SK-N-SH (cell line): ENCODE data around the gene CLASP1. TPM values are rescaled to one million over a fixed set of nuclear protein-coding genes. Genes with fewer than 3 reads are reported as not detected.

Experiments
- CTCF ChIA-PET: fragments of 300-600, 350-600 bp; formaldehyde crosslinking; extraction: SDS; loops from one replicate; lab custom pipeline; 2021; lab: Yijun Ruan, JAX
- POLR2A ChIA-PET: fragments of 350-600 bp; sonication (Branson Sonifier 250); formaldehyde crosslinking; extraction: SDS; loops from one replicate; lab custom pipeline; 2020; ENCODE audit warnings: antibody characterized with exemption, inconsistent platforms; lab: Yijun Ruan, JAX
- DNase-seq: peaks from one replicate; pipeline ENCODE4 v3.0.0; 2012
- H2AFZ ChIP-seq: fragments of 200-600 bp; sonication (generic); 2 replicates; pipeline ENCODE4 v1.8.1; 2016; ENCODE audit warnings: antibody characterized with exemption, mild to moderate bottlenecking, low read depth
- H3F3A ChIP-seq: fragments of 200-600 bp; sonication (generic); replicated peaks from 2 replicates; pipeline ENCODE3; 2016; ENCODE audit warnings: antibody characterized with exemption, mild to moderate bottlenecking; ENCODE audit not compliant: insufficient read depth
- H3K27ac ChIP-seq, 2 experiments: fragments of 200-500 bp in 1 of 2; fragments of 200-600 bp in 1 of 2; sonication (Bioruptor generic) in 1 of 2; sonication (generic), shearing (Covaris generic) in 1 of 2; 2 replicates each; pipeline versions ENCODE4 v1.5.1 to v1.6.1; 2014 to 2016; ENCODE audit warnings: low read depth in 2 of 2, inconsistent platforms in 1 of 2, low read length in 1 of 2, mild to moderate bottlenecking in 1 of 2, mixed read lengths in 1 of 2
- H3K27me3 ChIP-seq: fragments of 200-600 bp; sonication (generic), shearing (Covaris generic); 2 replicates; pipeline ENCODE4 v1.6.1; 2016; ENCODE audit warnings: mixed run types; ENCODE audit not compliant: insufficient read depth
- H3K36me3 ChIP-seq, 2 experiments: fragments of 200-500 bp in 1 of 2; fragments of 200-600 bp in 1 of 2; sonication (Bioruptor generic) in 1 of 2; sonication (generic) in 1 of 2; replicated peaks in 1 of 2; 2 replicates each; pipeline versions ENCODE3 to v1.5.1; 2014 to 2016; ENCODE audit warnings: low read length in 1 of 2, mild to moderate bottlenecking in 1 of 2; ENCODE audit not compliant: insufficient read depth in 2 of 2, control insufficient read depth in 1 of 2
- H3K4me1 ChIP-seq, 2 experiments: fragments of 200-500 bp in 1 of 2; fragments of 200-600 bp in 1 of 2; sonication (Bioruptor generic) in 1 of 2; sonication (generic), shearing (Covaris generic) in 1 of 2; 2 replicates each; pipeline versions ENCODE4 v1.5.1 to v1.6.1; 2014 to 2016; ENCODE audit warnings: low read depth in 1 of 2, low read length in 1 of 2, mixed run types in 1 of 2; ENCODE audit not compliant: insufficient read depth in 2 of 2, control insufficient read depth in 1 of 2
- H3K4me2 ChIP-seq: fragments of 200-600 bp; sonication (generic), shearing (Covaris generic); 2 replicates; pipeline ENCODE4 v1.6.1; 2017; ENCODE audit warnings: mixed run types
- H3K4me3 ChIP-seq, 2 experiments: fragments of 200-500 bp in 1 of 2; fragments of 200-600 bp in 1 of 2; sonication (Bioruptor generic) in 1 of 2; sonication (generic), shearing (Covaris generic) in 1 of 2; 2 replicates each; pipeline versions ENCODE4 v1.5.1 to v1.8.1; 2014 to 2016; ENCODE audit warnings: low read depth in 2 of 2, inconsistent platforms in 1 of 2, low read length in 1 of 2, mild to moderate bottlenecking in 1 of 2, mixed read lengths in 1 of 2, moderate library complexity in 1 of 2
- H3K79me2 ChIP-seq: fragments of 200-600 bp; sonication (generic); 2 replicates; pipeline ENCODE4 v1.8.1; 2017; ENCODE audit warnings: mild to moderate bottlenecking; ENCODE audit not compliant: insufficient read depth
- H3K9ac ChIP-seq: fragments of 200-600 bp; sonication (generic); 2 replicates; pipeline ENCODE4 v1.6.1; 2017; ENCODE audit warnings: mixed run types
- H3K9me2 ChIP-seq: fragments of 200-600 bp; sonication (generic); 2 replicates; pipeline ENCODE4 v1.6.1; 2017; ENCODE audit warnings: mixed run types
- H3K9me3 ChIP-seq: fragments of 200-600 bp; sonication (generic); 2 replicates; pipeline ENCODE4 v1.6.1; 2017; ENCODE audit warnings: mixed run types, mild to moderate bottlenecking, moderate library complexity
- H4K20me1 ChIP-seq: fragments of 200-600 bp; sonication (generic); 2 replicates; pipeline ENCODE4 v1.6.1; 2017; ENCODE audit warnings: mild to moderate bottlenecking, mixed run types; ENCODE audit not compliant: insufficient read depth
- CHD2 ChIP-seq: fragments of 150-350 bp; IDR thresholded peaks from 2 replicates; pipeline ENCODE4 v1.6.1; 2018; ENCODE audit warnings: low read length; ENCODE audit not compliant: partially characterized antibody
- ELF1 ChIP-seq: IDR thresholded peaks from 2 replicates; pipeline ENCODE4 v1.4.0; 2012
- FOSL2 ChIP-seq: IDR thresholded peaks from 2 replicates; pipeline ENCODE4 v1.4.0; 2012; ENCODE audit warnings: low read depth, mild to moderate bottlenecking, moderate library complexity, borderline replicate concordance
- FOXJ3 ChIP-seq: sonication (generic); formaldehyde crosslinking; IDR thresholded peaks from 2 replicates; pipeline ENCODE4 v1.5.1; 2020; ENCODE audit warnings: mild to moderate bottlenecking, missing genetic modification reagents
- GABPA ChIP-seq: IDR thresholded peaks from 2 replicates; pipeline ENCODE4 v1.4.0; 2012; ENCODE audit warnings: low read depth, mild to moderate bottlenecking
- GATA2 ChIP-seq: sonication (generic); formaldehyde crosslinking; IDR thresholded peaks from 2 replicates; pipeline ENCODE4 v1.5.0; 2020; ENCODE audit warnings: mild to moderate bottlenecking, missing genetic modification reagents
- IRF3 ChIP-seq: fragments of 150-350 bp; IDR thresholded peaks from 2 replicates; pipeline ENCODE4 v1.6.1; 2016; ENCODE audit warnings: mild to moderate bottlenecking, low read depth, low read length
- MAX ChIP-seq: IDR thresholded peaks from 2 replicates; pipeline ENCODE4 v1.4.0; 2012; ENCODE audit warnings: low read depth
- MEF2A ChIP-seq: IDR thresholded peaks from 2 replicates; pipeline ENCODE4 v1.4.0; 2012; ENCODE audit warnings: low read depth, borderline replicate concordance
- PBX3 ChIP-seq: IDR thresholded peaks from 2 replicates; pipeline ENCODE4; 2012
- RCOR1 ChIP-seq: fragments of 150-350 bp; IDR thresholded peaks from 2 replicates; pipeline ENCODE4 v1.6.1; 2017; ENCODE audit warnings: antibody characterized with exemption, low read length
- RFX5 ChIP-seq: IDR thresholded peaks from 2 replicates; pipeline ENCODE4 v1.6.1; 2012; ENCODE audit warnings: mild to moderate bottlenecking, improper control_type of control experiment, low read length
- SIN3A ChIP-seq: IDR thresholded peaks from 2 replicates; pipeline ENCODE4 v1.6.1; 2012; ENCODE audit warnings: low read depth, mild to moderate bottlenecking, low read length, moderate library complexity, borderline replicate concordance
- TCF12 ChIP-seq: IDR thresholded peaks from 2 replicates; pipeline ENCODE4 v1.4.0; 2012
- TEAD4 ChIP-seq: IDR thresholded peaks from 2 replicates; pipeline ENCODE4 v1.4.0; 2012; ENCODE audit warnings: mild to moderate bottlenecking, borderline replicate concordance; ENCODE audit not compliant: insufficient read depth
- USF1 ChIP-seq: IDR thresholded peaks from 2 replicates; pipeline ENCODE4 v1.4.0; 2012; ENCODE audit warnings: low read depth, borderline replicate concordance
- USF2 ChIP-seq: fragments of 150-350 bp; IDR thresholded peaks from 2 replicates; pipeline ENCODE4 v1.6.1; 2017; ENCODE audit warnings: antibody characterized with exemption, low read length, low read depth, borderline replicate concordance
- WGBS: methylation state at CpG from one replicate; pipeline ENCODE4 v1.1.6; 2017; ENCODE audit warnings: low lambda C conversion rate; 5-methylcytosine and 5-hydroxymethylcytosine counted together
- polyA plus RNA-seq, 3 experiments: library from polyadenylated mRNA; depleted of rRNA; stranded (reverse); fragments of >200 nt; gene quantifications; 2 replicates each; pipeline ENCODE4 v1.2.3, GENCODE V29; 2012

CLASP1 gene
- polyA plus RNA-seq, 1 of the 3 experiments (the other 2 are of a cell fraction): 4.9 TPM

GRCh38 chr2:121324601-121325000 lies 324.7 kb downstream of the CLASP1 start:
- Histone ChIP-seq H3K4me2 (no peak overlapping the region), H3K4me1 (no peaks in the 10 kb centered on the region), H3F3A (no peaks in the 10 kb centered on the region), H4K20me1 (no peaks in the 10 kb centered on the region), H3K9ac (no peak overlapping the region), H2AFZ (no peak overlapping the region), H3K9me3 (no peaks in the 10 kb centered on the region), H3K27ac (no peak overlapping the region), H3K36me3 (no peaks in the 10 kb centered on the region), H3K9me2 (no peaks in the 10 kb centered on the region), H3K27me3 (no peaks in the 10 kb centered on the region), H3K79me2 (no peaks in the 10 kb centered on the region), H3K4me3 (no peak overlapping the region)
- TF ChIP-seq GABPA (no peak), USF1 (no peak), USF2 (no peak), PBX3 (no peak), MEF2A (no peak), TEAD4 (no peak), RFX5 (no peak), TCF12 (no peak), CHD2 (no peak), MAX (no peak), RCOR1 (no peak), SIN3A (no peak), IRF3 (no peak), FOSL2 (no peak), ELF1 (no peak), GATA2 (CRISPR knock-in tag) (no peak), FOXJ3 (CRISPR knock-in tag) (no peak)
- ChIA-PET CTCF (interaction anchor here (1.6 kb wide), 1 partner anchor 229 kb away, joined by 4 read pairs; no protein-coding TSS in a partner anchor), POLR2A (no interaction called here)
- WGBS: 72% methylated on average over 7 of the region's 7 CpGs
- no peak for DNase-seq
